Keratinocyte (primary cell): Measurements from ENCODE around the gene EFEMP1. TPM values are rescaled to one million over a fixed set of nuclear protein-coding genes. Genes with fewer than 3 reads are reported as not detected.
A peak's percentile ranks its signal among the peaks of the same experiment; 100 is the strongest.

Experiments
- DNase-seq: peaks from one replicate; pipeline ENCODE4 v3.0.0-alpha.2; 2011; ENCODE audit warnings: low read depth, missing footprints, low spot score
- FAIRE-seq: peaks from 2 replicates; lab custom pipeline; 2011; peaks lifted over from hg19 to GRCh38; lab: Jason Lieb, UNC
- H2AFZ ChIP-seq: 2 replicates; pipeline ENCODE4 v1.6.0; 2012; ENCODE audit warnings: low read length, control low read depth, inconsistent platforms; ENCODE audit not compliant: control insufficient read depth
- H3K27ac ChIP-seq: 2 replicates; pipeline ENCODE4 v1.5.1; 2011; ENCODE audit warnings: low read length; ENCODE audit not compliant: control insufficient read depth, insufficient read depth
- H3K27me3 ChIP-seq: 3 replicates; pipeline ENCODE4 v1.6.0; 2011; ENCODE audit warnings: low read length; ENCODE audit not compliant: control insufficient read depth, insufficient read depth; ENCODE audit errors: extremely low read depth
- H3K36me3 ChIP-seq, 2 experiments: 2 replicates in 1 of 2; 3 replicates in 1 of 2; pipeline ENCODE4 v1.5.1; 2011; ENCODE audit warnings: low read length in 2 of 2, mild to moderate bottlenecking in 1 of 2; ENCODE audit not compliant: control insufficient read depth in 2 of 2, insufficient read depth in 2 of 2; ENCODE audit errors: extremely low read depth in 1 of 2
- H3K4me1 ChIP-seq: 3 replicates; pipeline ENCODE4 v1.5.1; 2011; ENCODE audit warnings: low read length; ENCODE audit not compliant: control insufficient read depth, insufficient read depth; ENCODE audit errors: extremely low read depth
- H3K4me2 ChIP-seq: 3 replicates; pipeline ENCODE4 v1.6.0; 2011; ENCODE audit warnings: low read depth, low read length; ENCODE audit not compliant: control insufficient read depth, insufficient read depth; ENCODE audit errors: extremely low read depth
- H3K4me3 ChIP-seq, 3 experiments: fragments of 200-600 bp in 1 of 3; sonication (generic) in 1 of 3; 2 replicates in 2 of 3; 3 replicates in 1 of 3; pipeline ENCODE4 v1.5.1; 2011 to 2016; ENCODE audit warnings: low read length in 3 of 3, mild to moderate bottlenecking in 3 of 3, control low read depth in 2 of 3, inconsistent platforms in 1 of 3, low read depth in 1 of 3, mixed read lengths in 1 of 3, mixed run types in 1 of 3, moderate library complexity in 1 of 3; ENCODE audit not compliant: control insufficient read depth in 2 of 3, insufficient read depth in 2 of 3; ENCODE audit errors: extremely low read depth in 1 of 3
- H3K79me2 ChIP-seq: 2 replicates; pipeline ENCODE4 v1.6.0; 2012; ENCODE audit warnings: low read length; ENCODE audit not compliant: control insufficient read depth, insufficient read depth
- H3K9ac ChIP-seq: 3 replicates; pipeline ENCODE4 v1.6.0; 2011; ENCODE audit warnings: low read length; ENCODE audit not compliant: control insufficient read depth, insufficient read depth; ENCODE audit errors: extremely low read depth
- H3K9me1 ChIP-seq: 3 replicates; pipeline ENCODE4 v1.6.0; 2011; ENCODE audit warnings: low read length; ENCODE audit not compliant: control insufficient read depth, insufficient read depth; ENCODE audit errors: extremely low read depth
- H3K9me3 ChIP-seq: 2 replicates; pipeline ENCODE4 v1.5.1; 2012; ENCODE audit warnings: low read depth, low read length; ENCODE audit not compliant: control insufficient read depth
- H4K20me1 ChIP-seq: 3 replicates; pipeline ENCODE4 v1.6.0; 2011; ENCODE audit warnings: low read length; ENCODE audit not compliant: control insufficient read depth, insufficient read depth; ENCODE audit errors: extremely low read depth
- CTCF ChIP-seq, 3 experiments: IDR thresholded peaks in 1 of 3; conservative IDR thresholded peaks in 1 of 3; optimal IDR thresholded peaks in 1 of 3; 2 replicates in 2 of 3; 3 replicates in 1 of 3; pipeline versions ENCODE3 to v1.5.1; 2011; ENCODE audit warnings: low read length in 3 of 3, mild to moderate bottlenecking in 3 of 3, moderate library complexity in 2 of 3, control low read depth in 1 of 3, inconsistent platforms in 1 of 3; ENCODE audit not compliant: insufficient read depth in 2 of 3; ENCODE audit errors: extremely low read depth in 1 of 3
- EZH2 ChIP-seq: IDR thresholded peaks from one replicate; pipeline ENCODE4 v1.6.1; 2012; ENCODE audit warnings: inconsistent platforms, mild to moderate bottlenecking, low read length, moderate library complexity
- dilution Hi-C: fragments of 300-500 bp; cut with MboI; formaldehyde crosslinking; loops from one replicate; pipeline ENCODE4 v1.7.0; 2020; ENCODE audit warnings: low sequenced_read_pairs; ENCODE audit not compliant: extremely low pct_ligation_motif_present
- polyA plus RNA-seq, 5 experiments: library from polyadenylated mRNA; depleted of rRNA in 3 of 5; stranded (reverse) in 3 of 5; stranded (forward) in 1 of 5; unstranded in 1 of 5; fragments of >200 nt; gene quantifications; 1 replicate in 1 of 5; 2 replicates in 3 of 5; 3 replicates in 1 of 5; pipeline versions ENCODE4 v1.2.1 to v1.2.3, GENCODE V29; 2011 to 2012; ENCODE audit warnings: missing spikeins in 2 of 5, low read depth in 1 of 5, low replicate concordance in 1 of 5

Gene EFEMP1
- polyA plus RNA-seq, 1 donor (not counting 4 experiments of a cell fraction or from before 2014, with no cell fraction given) = 234 TPM

GRCh38 chr2:55907686-55908085, 15.9 kb downstream of the EFEMP1 start:
- peak; percentile 84 for FAIRE-seq

GRCh38 chr2:55906993-55907392, 16.6 kb downstream of the EFEMP1 start:
- no peak for TF ChIP-seq CTCF (optimal IDR thresholded peaks at IDR 0.05 in 1 of 3, IDR thresholded peaks at IDR 0.05 in 1 of 3, conservative IDR thresholded peaks at IDR 0.05 in 1 of 3; ENCODE audit: extremely low read depth in 1 of 3, insufficient read depth in 2 of 3, low read length in 3 of 3)
- TF ChIP-seq EZH2 = no peak
- Histone ChIP-seq H3K27me3 (no peaks in the 10 kb centered on the region), H3K4me3 (no peak overlapping the region), H3K36me3 (peaks cover 2 to 3% of the 10 kb centered on the region in 2 experiments), H4K20me1 (no peaks in the 10 kb centered on the region), H3K9me3 (no peaks in the 10 kb centered on the region), H3K4me2 (no peak overlapping the region), H3K27ac (no peak overlapping the region), H2AFZ (no peak overlapping the region), H3K9ac (no peak overlapping the region), H3K79me2 (peaks cover 2% of the 10 kb centered on the region), H3K4me1 (peaks cover 8% of the 10 kb centered on the region), H3K9me1 (no peaks in the 10 kb centered on the region)
- dilution Hi-C loops = no loop called here
- no peak for FAIRE-seq
- no peak for DNase-seq

More at GRCh38 chr2:55907686-55908085, 15.9 kb downstream of the EFEMP1 start:
- Histone ChIP-seq H3K27ac (no peak overlapping the region), H3K4me2 (peak overlapping the region; percentile 17), H3K27me3 (no peaks in the 10 kb centered on the region), H3K9ac (no peak overlapping the region), H3K36me3 (peaks cover 2 to 3% of the 10 kb centered on the region in 2 experiments), H4K20me1 (no peaks in the 10 kb centered on the region), H3K79me2 (peaks cover 2% of the 10 kb centered on the region), H3K9me1 (no peaks in the 10 kb centered on the region), H2AFZ (no peak overlapping the region), H3K4me1 (peaks cover 1% of the 10 kb centered on the region), H3K4me3 (no peak overlapping the region), H3K9me3 (no peaks in the 10 kb centered on the region)
- TF ChIP-seq EZH2 = no peak
- no peak for TF ChIP-seq CTCF (optimal IDR thresholded peaks at IDR 0.05 in 1 of 3, IDR thresholded peaks at IDR 0.05 in 1 of 3, conservative IDR thresholded peaks at IDR 0.05 in 1 of 3; ENCODE audit: extremely low read depth in 1 of 3, insufficient read depth in 2 of 3, low read length in 3 of 3)
- DNase-seq = no peak
- dilution Hi-C loops = no loop called here
